Retinal pigment epithelial cell (primary cell): ENCODE measurements around the gene GJC2.

Experiments used
- DNase-seq: peaks from one replicate; pipeline ENCODE4 v3.0.0-alpha.2; 2010; ENCODE audit warnings: low read depth
- H3K4me3 ChIP-seq: 2 replicates; pipeline ENCODE4 v1.5.1; 2011; ENCODE audit warnings: mild to moderate bottlenecking, low read length, control low read depth, moderate library complexity
- TF ChIP-seq, protein P1 (sequence below): conservative IDR thresholded peaks from 2 replicates; pipeline ENCODE4 v1.5.1; 2011; ENCODE audit warnings: low read depth, low read length, control low read depth, inconsistent platforms

The GJC2 gene

DNA sequence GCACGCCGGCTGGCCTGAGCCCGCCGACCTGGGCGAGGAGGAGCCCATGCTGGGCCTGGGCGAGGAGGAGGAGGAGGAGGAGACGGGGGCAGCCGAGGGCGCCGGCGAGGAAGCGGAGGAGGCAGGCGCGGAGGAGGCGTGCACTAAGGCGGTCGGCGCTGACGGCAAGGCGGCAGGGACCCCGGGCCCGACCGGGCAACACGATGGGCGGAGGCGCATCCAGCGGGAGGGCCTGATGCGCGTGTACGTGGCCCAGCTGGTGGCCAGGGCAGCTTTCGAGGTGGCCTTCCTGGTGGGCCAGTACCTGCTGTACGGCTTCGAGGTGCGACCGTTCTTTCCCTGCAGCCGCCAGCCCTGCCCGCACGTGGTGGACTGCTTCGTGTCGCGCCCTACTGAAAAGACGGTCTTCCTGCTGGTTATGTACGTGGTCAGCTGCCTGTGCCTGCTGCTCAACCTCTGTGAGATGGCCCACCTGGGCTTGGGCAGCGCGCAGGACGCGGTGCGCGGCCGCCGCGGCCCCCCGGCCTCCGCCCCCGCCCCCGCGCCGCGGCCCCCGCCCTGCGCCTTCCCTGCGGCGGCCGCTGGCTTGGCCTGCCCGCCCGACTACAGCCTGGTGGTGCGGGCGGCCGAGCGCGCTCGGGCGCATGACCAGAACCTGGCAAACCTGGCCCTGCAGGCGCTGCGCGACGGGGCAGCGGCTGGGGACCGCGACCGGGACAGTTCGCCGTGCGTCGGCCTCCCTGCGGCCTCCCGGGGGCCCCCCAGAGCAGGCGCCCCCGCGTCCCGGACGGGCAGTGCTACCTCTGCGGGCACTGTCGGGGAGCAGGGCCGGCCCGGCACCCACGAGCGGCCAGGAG is 8.6 kb downstream of the GJC2 start:
- DNase-seq = no peak
- no peak overlapping the region for H3K4me3 ChIP-seq
- TF ChIP-seq, protein P1, sequence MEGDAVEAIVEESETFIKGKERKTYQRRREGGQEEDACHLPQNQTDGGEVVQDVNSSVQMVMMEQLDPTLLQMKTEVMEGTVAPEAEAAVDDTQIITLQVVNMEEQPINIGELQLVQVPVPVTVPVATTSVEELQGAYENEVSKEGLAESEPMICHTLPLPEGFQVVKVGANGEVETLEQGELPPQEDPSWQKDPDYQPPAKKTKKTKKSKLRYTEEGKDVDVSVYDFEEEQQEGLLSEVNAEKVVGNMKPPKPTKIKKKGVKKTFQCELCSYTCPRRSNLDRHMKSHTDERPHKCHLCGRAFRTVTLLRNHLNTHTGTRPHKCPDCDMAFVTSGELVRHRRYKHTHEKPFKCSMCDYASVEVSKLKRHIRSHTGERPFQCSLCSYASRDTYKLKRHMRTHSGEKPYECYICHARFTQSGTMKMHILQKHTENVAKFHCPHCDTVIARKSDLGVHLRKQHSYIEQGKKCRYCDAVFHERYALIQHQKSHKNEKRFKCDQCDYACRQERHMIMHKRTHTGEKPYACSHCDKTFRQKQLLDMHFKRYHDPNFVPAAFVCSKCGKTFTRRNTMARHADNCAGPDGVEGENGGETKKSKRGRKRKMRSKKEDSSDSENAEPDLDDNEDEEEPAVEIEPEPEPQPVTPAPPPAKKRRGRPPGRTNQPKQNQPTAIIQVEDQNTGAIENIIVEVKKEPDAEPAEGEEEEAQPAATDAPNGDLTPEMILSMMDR = no peak

DNA sequence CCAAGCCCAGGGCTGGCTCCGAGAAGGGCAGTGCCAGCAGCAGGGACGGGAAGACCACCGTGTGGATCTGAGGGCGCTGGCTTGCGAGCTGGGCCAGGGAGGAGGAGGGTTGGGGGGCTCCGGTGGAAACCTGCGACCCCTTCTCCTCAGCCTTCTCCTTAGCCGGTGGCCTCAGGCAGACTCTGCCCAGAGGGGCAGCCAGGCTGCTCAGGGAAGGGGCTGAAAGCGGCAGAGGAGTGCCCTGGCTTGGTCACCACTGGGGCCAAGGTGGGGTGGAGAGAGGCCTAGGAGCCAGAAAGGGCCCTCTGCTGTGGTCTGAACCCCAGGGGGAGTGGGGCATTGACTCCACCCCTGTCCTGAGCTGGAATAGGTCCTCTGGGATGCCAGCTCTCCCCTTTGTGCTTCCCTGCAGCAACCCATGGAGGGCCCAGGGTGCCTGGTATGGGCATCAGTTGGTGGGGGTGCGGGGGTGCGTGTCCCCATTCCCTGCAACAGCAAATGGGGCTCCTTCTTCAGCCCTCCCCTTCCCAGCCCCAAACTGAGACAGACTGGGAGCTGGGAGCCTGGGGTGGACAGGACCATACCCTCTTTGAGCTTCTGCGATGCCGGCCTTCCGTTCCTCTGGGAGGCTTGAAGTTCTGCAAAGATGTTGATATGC is 9.4 kb downstream of the GJC2 start:
- no peak overlapping the region for H3K4me3 ChIP-seq
- TF ChIP-seq, protein P1 = no peak
- no peak for DNase-seq

DNA sequence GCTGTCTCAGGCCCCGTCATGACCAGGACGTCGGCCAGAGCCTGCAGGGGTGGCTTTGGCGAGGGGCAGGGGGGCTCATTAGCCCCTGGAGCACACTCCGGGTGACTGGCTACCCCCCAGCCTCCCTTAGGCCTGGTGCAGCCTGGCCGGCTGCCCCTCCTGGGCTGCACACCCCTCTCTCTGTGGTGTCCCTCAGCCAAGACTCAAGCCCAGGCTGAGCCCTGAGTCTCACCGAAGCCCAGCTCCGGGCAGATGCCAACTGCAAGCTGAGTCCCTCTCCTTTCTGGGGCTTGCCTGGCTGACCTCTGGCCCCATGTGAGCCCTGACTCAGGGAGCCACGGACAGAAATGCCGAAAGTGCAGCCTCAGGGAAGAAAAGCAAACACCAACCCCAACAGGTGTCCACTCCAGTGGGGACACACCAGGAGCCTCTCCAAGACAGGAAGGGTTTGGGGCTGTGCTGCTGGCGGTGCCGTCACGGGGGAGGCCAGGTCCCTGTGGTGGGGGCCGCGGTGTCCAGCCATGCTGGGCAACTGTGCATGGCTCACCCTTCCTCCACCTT is 10.6 kb downstream of the GJC2 start:
- TF ChIP-seq, protein P1 = no peak
- no peak for DNase-seq
- no peak overlapping the region for H3K4me3 ChIP-seq

DNA sequence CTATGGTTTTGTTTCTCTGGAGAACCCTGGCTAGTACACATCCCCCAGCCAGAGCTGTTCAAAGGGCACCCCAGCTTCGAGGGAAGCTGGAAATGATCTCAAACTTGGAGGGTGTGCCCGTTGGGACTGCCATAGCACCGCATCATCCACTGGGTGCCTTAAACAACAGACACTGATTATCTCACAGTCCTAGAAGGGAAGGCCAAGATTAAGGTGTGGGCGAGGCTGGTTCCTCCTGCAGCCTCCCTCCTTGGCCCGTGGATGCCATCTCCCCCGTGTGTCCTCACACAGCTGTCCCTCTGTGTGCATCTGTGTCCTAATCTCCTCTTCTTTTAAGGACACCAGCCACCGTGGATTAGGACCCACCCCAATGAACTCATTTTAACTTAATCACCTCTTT is 11.6 kb downstream of the GJC2 start:
- TF ChIP-seq, protein P1 = no peak
- no peak for DNase-seq
- H3K4me3 ChIP-seq = no peak overlapping the region

DNA sequence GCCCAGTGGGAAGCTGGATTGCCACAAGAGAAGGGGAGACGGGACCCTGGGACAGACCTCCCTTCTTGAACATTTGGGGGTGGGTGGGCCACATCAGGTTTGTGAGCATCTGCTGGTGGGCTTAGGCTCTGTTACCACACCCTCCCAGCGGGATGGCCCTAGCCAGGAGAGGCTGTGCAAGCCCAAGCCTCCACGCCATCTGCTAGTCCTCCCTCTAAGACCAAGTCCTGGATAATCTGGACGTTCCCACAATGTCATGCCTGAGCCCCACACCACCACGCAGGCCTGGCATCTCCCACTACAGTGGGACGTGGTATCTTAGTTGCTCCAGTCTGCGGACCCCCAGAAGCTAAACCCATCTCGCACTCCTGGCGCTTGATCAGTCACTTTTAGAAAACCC is 12.1 kb downstream of the GJC2 start:
- TF ChIP-seq, protein P1 = no peak
- no peak overlapping the region for H3K4me3 ChIP-seq
- no peak for DNase-seq

DNA sequence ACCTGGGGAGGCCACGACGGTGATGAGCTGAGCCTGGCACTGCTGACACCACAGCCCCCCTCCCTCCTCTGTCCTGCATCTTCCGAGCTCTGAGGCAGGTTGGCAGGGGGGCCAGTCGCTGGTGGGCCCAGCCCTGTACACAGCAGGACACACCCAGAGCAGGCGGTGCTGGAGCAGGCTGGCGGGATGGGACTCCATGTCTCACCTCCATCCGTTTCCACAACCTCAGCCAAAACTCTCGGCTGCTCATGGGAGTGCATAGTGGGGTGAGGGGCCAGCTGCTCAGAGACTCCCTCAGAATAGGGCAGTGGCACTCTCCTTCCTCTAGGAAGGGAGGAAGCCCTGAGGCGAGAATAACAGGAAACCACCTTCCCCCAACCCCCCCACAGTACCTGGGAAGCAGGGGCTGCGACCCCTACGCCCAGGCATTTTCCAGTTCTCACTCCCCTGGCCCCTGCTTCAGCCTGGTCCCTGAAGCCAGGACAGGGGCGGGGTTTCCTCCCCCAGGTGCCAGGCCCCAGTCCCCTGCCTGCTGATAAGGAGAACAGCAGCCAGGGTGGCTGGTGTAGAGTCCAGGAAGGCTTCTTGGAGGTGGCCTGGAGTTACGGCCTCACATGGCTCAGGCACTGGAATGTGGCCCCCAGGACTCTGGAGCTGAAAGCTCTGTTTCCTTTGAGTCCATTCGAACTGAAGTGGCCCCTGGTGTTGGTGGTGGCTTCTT is 12.7 kb downstream of the GJC2 start:
- TF ChIP-seq, protein P1 = no peak
- no peak for DNase-seq
- no peak overlapping the region for H3K4me3 ChIP-seq
